ENCODE data around the gene HACD2.

GRCh38 chr3:123499322-123499721, 85.5 kb downstream of the HACD2 start:
- TF ChIP-seq CTCF (IDR thresholded peaks at IDR 0.05), result no peak
- no peak for TF ChIP-seq EP300 (IDR thresholded peaks at IDR 0.05)

Data from tibial nerve (tissue), 4 donors.